ENCODE results near the gene ARHGDIB.

ARHGDIB gene

DNA sequence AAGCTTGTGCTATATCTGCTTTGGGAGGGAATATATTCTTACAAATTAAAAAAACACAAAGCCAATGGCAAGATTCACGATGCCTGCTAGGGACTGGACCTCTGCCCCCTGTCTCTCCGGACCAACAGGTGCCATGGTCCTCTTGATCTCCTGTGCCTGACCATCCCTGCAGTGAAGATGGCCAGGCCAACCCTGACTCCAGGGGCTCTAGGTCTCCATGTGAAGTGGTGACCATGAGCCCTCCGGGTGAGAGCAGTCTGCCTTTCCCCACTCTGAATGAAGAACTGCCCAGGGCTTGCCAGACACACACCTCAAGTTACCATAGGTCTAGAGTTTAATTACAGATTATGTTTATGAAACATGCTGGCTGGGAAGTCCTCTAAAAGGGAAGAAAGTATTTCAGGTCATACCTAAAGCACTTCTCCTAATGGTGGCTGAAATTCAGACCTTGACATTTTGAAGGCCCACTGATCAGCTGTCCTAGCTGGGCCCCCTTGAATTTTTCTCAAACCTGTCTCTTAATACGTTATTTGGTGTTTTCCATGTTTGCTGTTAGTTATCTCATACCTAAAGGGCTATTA is 1.4 kb downstream of the ARHGDIB start:
- TF ChIP-seq CTCF (IDR thresholded peaks at IDR 0.05), result no peak

GRCh38 chr12:14959463-14959862 is 1.9 kb downstream of the ARHGDIB start:
- TF ChIP-seq CTCF (IDR thresholded peaks at IDR 0.05), result no peak

GRCh38 chr12:14959126-14959440 is 2.3 kb downstream of the ARHGDIB start:
- TF ChIP-seq CTCF (IDR thresholded peaks at IDR 0.05), result no peak

GRCh38 chr12:14958361-14959125 is 2.9 kb downstream of the ARHGDIB start:
- TF ChIP-seq CTCF (IDR thresholded peaks at IDR 0.05), result no peak

DNA sequence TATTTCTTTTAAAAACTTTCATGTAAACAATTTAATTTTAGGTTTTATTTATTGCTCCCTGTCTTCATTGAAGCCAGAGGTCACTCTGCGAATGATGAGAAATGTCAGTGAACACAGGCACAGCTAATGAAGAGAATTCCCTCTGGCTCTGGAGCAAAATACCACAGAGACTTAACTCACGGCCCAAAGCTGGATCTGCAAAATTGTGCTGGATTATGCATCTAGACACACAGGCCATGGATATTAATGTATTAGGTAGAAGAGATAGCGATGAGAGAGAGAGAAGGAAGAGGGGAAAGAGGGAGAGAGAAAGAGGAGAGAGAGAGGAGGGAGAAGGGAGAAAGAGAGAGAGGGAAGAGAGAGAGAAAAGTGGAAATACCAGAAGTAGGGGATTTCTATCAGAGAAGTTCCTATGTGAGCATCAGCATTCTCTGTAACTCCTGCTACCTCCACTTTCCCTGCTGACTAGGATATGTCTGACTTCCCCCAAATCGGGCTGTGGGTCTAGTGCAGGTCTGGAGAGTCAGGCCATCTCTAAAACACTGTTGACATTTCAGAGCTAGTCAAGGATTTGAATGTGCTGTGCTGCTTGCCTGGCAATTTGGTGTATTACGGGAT is 3.7 kb downstream of the ARHGDIB start:
- TF ChIP-seq CTCF (IDR thresholded peaks at IDR 0.05), result no peak

GRCh38 chr12:14956905-14957304 is 4.5 kb downstream of the ARHGDIB start:
- TF ChIP-seq CTCF (IDR thresholded peaks at IDR 0.05), result no peak

- TF ChIP-seq CTCF (IDR thresholded peaks at IDR 0.05), result no peak
Observed at GRCh38 chr12:14956024-14956891, 5.1 kb downstream of the ARHGDIB start.
